K562 (cell line): ENCODE measurements around the gene C21orf58.

ENCODE experiments used
- ATF7 ChIP-seq: fragments of 450-650 bp; IDR thresholded peaks from 2 replicates; pipeline ENCODE4 v1.7.1; 2014; ENCODE audit warnings: mild to moderate bottlenecking, moderate library complexity
- BCL6 ChIP-seq: fragments of 250-450 bp; sonication (Bioruptor Pico); IDR thresholded peaks from 2 replicates; pipeline ENCODE4 v1.4.0; 2020
- CHD4 ChIP-seq: fragments of 200-600 bp; sonication (generic); IDR thresholded peaks from 3 replicates; pipeline ENCODE4 v1.6.1; 2012; ENCODE audit warnings: low read depth, mild to moderate bottlenecking, mixed read lengths, low read length, inconsistent platforms; ENCODE audit not compliant: insufficient read depth, insufficient replicate concordance, poor library complexity, severe bottlenecking
- DPF2 ChIP-seq: fragments of 450-650 bp; IDR thresholded peaks from 2 replicates; pipeline ENCODE4 v1.6.1; 2016
- FOXM1 ChIP-seq, 2 experiments: fragments of 450-650 bp in 1 of 2; sonication (generic) in 1 of 2; formaldehyde crosslinking in 1 of 2; IDR thresholded peaks; 2 replicates each; pipeline versions ENCODE4 v1.6.1 to v1.9.0; 2017 to 2022; ENCODE audit warnings: low read depth in 2 of 2, mild to moderate bottlenecking in 2 of 2, missing genetic modification reagents in 1 of 2, moderate library complexity in 1 of 2
- FUS ChIP-seq: fragments of 200-400 bp; formaldehyde crosslinking; optimal IDR thresholded peaks from 2 replicates; pipeline ENCODE3; 2017; ENCODE audit warnings: low read depth, low read length
- NFIC ChIP-seq: fragments of 450-650 bp; IDR thresholded peaks from 2 replicates; pipeline ENCODE4 v1.6.1; 2017; ENCODE audit warnings: mild to moderate bottlenecking, inconsistent platforms
- POLR2A ChIP-seq: fragments of 450-650 bp; conservative IDR thresholded peaks from 2 replicates; pipeline ENCODE4 v1.6.1; 2016
- POLR2AphosphoS5 ChIP-seq: IDR thresholded peaks from 2 replicates; pipeline ENCODE4 v1.6.1; 2011; ENCODE audit warnings: mild to moderate bottlenecking, low read depth, low read length, moderate library complexity; ENCODE audit not compliant: control insufficient read depth, insufficient read depth
- PRMT5 ChIP-seq: sonication (generic); formaldehyde crosslinking; IDR thresholded peaks from 2 replicates; pipeline ENCODE4 v1.5.0; 2020; ENCODE audit warnings: missing genetic modification reagents
- ZNF133 ChIP-seq: fragments of 250-450 bp; sonication (Bioruptor Pico); IDR thresholded peaks from 2 replicates; pipeline ENCODE4 v1.4.0; 2020; ENCODE audit warnings: mild to moderate bottlenecking
- ZNF431 ChIP-seq: sonication (generic); formaldehyde crosslinking; IDR thresholded peaks from 2 replicates; pipeline ENCODE4 v1.8.0; 2022; ENCODE audit warnings: mild to moderate bottlenecking, missing genetic modification reagents
- TF ChIP-seq, protein P1 (sequence below), 3 experiments: IDR thresholded peaks in 2 of 3; conservative IDR thresholded peaks in 1 of 3; 2 replicates each; pipeline ENCODE4 v1.5.1; 2011 to 2012; ENCODE audit warnings: low read length in 3 of 3, mild to moderate bottlenecking in 3 of 3, control low read depth in 2 of 3, improper control_type of control experiment in 1 of 3, inconsistent platforms in 1 of 3, low read depth in 1 of 3, mixed read lengths in 1 of 3, moderate library complexity in 1 of 3; ENCODE audit not compliant: insufficient read depth in 2 of 3
- TF ChIP-seq, protein P2 (sequence below): fragments of 250-450 bp; sonication (Bioruptor Pico); IDR thresholded peaks from 2 replicates; pipeline ENCODE4 v1.8.0; 2021; ENCODE audit warnings: moderate library complexity, mild to moderate bottlenecking, inconsistent platforms

DNA sequence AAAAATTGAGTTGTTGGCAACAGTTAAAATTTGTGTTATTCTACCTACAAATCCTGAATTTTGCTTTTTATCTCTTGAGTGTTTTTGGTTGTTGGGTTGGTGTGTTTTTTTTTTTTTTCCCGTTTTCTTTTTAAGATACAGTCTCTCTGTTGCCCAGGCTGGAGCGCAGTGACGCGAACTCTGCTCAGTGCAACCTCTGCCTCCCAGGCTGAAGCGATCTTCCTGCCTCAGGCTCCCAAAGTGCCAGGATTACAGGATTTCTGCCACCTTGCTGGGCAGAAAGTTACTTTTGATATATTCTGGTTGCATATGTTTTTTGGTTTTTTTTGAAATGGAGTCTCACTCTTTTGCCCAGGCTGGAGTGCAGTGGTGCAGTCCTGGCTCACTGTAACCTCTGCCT lies 4.5 kb upstream of the C21orf58 start:
- TF ChIP-seq DPF2 (no peak), FOXM1 (IDR thresholded peaks at IDR 0.05; ENCODE audit: low read depth) (no peak), FOXM1 (CRISPR knock-in tag; IDR thresholded peaks at IDR 0.05; ENCODE audit: low read depth) (no peak), PRMT5 (no peak), ZNF133 (CRISPR knock-in tag) (no peak), ATF7 (no peak), CHD4 (no peak), ZNF431 (no peak), FUS (no peak), POLR2AphosphoS5 (no peak), NFIC (no peak), BCL6 (no peak), POLR2A (no peak)
- TF ChIP-seq, protein P1, sequence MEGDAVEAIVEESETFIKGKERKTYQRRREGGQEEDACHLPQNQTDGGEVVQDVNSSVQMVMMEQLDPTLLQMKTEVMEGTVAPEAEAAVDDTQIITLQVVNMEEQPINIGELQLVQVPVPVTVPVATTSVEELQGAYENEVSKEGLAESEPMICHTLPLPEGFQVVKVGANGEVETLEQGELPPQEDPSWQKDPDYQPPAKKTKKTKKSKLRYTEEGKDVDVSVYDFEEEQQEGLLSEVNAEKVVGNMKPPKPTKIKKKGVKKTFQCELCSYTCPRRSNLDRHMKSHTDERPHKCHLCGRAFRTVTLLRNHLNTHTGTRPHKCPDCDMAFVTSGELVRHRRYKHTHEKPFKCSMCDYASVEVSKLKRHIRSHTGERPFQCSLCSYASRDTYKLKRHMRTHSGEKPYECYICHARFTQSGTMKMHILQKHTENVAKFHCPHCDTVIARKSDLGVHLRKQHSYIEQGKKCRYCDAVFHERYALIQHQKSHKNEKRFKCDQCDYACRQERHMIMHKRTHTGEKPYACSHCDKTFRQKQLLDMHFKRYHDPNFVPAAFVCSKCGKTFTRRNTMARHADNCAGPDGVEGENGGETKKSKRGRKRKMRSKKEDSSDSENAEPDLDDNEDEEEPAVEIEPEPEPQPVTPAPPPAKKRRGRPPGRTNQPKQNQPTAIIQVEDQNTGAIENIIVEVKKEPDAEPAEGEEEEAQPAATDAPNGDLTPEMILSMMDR (IDR thresholded peaks at IDR 0.05 in 2 of 3, conservative IDR thresholded peaks at IDR 0.05 in 1 of 3; ENCODE audit: insufficient read depth in 2 of 3, low read depth in 1 of 3, low read length in 3 of 3) = no peak
- TF ChIP-seq, protein P2, sequence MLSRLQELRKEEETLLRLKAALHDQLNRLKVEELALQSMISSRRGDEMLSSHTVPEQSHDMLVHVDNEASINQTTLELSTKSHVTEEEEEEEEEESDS = no peak
